Right lobe of liver (tissue), 4 donors: ENCODE data around the gene PODXL2.

Source experiments
- CTCF ChIP-seq, 4 donors: fragments of 200-600 bp in 3 of 4; fragments of 450-650 bp in 1 of 4; IDR thresholded peaks; one replicate each; pipeline versions ENCODE4 v1.5.1 to v1.8.0; 2016 to 2022; ENCODE audit warnings: antibody characterized with exemption in 4 of 4, mild to moderate bottlenecking in 2 of 4
- POLR2A ChIP-seq: fragments of 450-650 bp; IDR thresholded peaks from one replicate; pipeline ENCODE4 v1.6.1; 2017; ENCODE audit warnings: antibody characterized with exemption, mild to moderate bottlenecking
- donor health status: DM: no; HTN: no; CAD: no.
- donor health status: DM: no; HTN: no; CAD: no.
- donor health status: DM: no; HTN: yes; CAD: no.

GRCh38 chr3:127658234-127658633 lies 29.2 kb downstream of the PODXL2 start:
- no peak for TF ChIP-seq CTCF (IDR thresholded peaks at IDR 0.05)
- no peak for TF ChIP-seq POLR2A
